Neural progenitor cell (in vitro differentiated cells): ENCODE data around the gene NDUFB5.

ENCODE experiments used
- CTCF ChIP-seq: fragments of 200-600 bp; sonication (generic); IDR thresholded peaks from 2 replicates; pipeline ENCODE4 v1.5.1; 2017; ENCODE audit warnings: antibody characterized with exemption, mild to moderate bottlenecking
- EZH2 ChIP-seq: fragments of 200-600 bp; sonication (generic); IDR thresholded peaks from 2 replicates; pipeline ENCODE4 v1.6.1; 2017; ENCODE audit warnings: antibody characterized with exemption, mild to moderate bottlenecking, moderate library complexity
- EZH2phosphoT487 ChIP-seq: fragments of 200-600 bp; sonication (generic); IDR thresholded peaks from 2 replicates; pipeline ENCODE4 v1.6.1; 2017; ENCODE audit warnings: antibody characterized with exemption

DNA sequence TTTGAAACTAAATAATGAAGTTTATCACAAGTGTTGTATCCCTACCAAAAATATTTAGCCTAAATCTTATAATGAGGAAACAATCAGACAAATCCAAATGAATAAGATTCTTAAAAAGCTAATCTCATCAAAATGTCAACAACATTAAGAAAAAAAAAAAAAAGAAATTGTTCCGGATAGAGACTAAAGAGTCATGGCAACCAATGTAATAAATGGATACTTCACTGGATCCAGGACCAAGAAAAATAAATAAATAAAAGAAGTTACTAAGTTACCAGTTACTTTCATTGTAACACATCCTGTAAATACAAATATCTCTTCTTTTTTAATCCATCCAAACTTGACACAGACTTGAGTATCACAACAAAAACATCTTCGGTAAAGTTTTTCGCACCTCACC, 763 bp upstream of the NDUFB5 start:
- TF ChIP-seq CTCF (no peak), EZH2phosphoT487 (no peak), EZH2 (no peak)
